ENCODE data around the gene EPB41L4B.

EPB41L4B gene

GRCh38 chr9:109313351-109313750 is 7.5 kb downstream of the EPB41L4B start:
- Mint-ChIP-seq H3K27ac (no peak overlapping the region), H3K4me3 (no peak overlapping the region), H3K9me3 (no peaks in the 10 kb centered on the region), H3K4me1 (peaks cover 7% of the 10 kb centered on the region), H3K27me3 (peaks cover 39% of the 10 kb centered on the region), H3K36me3 (no peaks in the 10 kb centered on the region)

GRCh38 chr9:109312783-109313182 is 8.1 kb downstream of the EPB41L4B start:
- Mint-ChIP-seq H3K27ac (no peak overlapping the region), H3K9me3 (no peaks in the 10 kb centered on the region), H3K27me3 (peaks cover 34% of the 10 kb centered on the region), H3K4me3 (no peak overlapping the region), H3K36me3 (no peaks in the 10 kb centered on the region), H3K4me1 (peaks cover 7% of the 10 kb centered on the region)

DNA sequence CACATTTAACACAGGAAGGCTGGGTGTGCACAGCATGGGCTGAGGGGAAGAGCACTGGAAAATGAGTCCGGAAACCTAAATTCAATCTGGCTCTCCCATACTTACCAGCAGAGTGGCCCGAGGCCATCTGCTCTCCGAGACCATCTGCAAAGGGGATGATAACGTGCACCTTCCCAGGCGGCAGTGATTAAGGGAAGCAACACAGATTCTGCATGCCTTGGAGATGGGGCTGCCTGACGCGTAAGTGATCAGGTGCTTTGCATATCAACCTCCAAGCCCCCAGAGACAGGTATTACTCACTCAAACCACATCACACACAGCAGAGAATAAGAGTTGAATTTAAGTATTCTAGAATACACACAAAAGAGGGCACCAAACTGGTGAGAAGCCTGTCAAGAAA is 9.1 kb downstream of the EPB41L4B start:
- no peak overlapping the region for H3K4me3 Mint-ChIP-seq
- H3K27me3 Mint-ChIP-seq = peaks cover 27% of the 10 kb centered on the region
- H3K9me3 Mint-ChIP-seq = no peaks in the 10 kb centered on the region

GRCh38 chr9:109311286-109311685 is 9.6 kb downstream of the EPB41L4B start:
- H3K27ac Mint-ChIP-seq = no peak overlapping the region
- peaks cover 23% of the 10 kb centered on the region for H3K27me3 Mint-ChIP-seq
- no peaks in the 10 kb centered on the region for H3K9me3 Mint-ChIP-seq
- peaks cover 7% of the 10 kb centered on the region for H3K4me1 Mint-ChIP-seq
- no peaks in the 10 kb centered on the region for H3K36me3 Mint-ChIP-seq
- H3K4me3 Mint-ChIP-seq = no peak overlapping the region

More for the DNA sequence above, 9.1 kb downstream of the EPB41L4B start:
- no peak overlapping the region for H3K27ac Mint-ChIP-seq
- peaks cover 7% of the 10 kb centered on the region for H3K4me1 Mint-ChIP-seq
- no peaks in the 10 kb centered on the region for H3K36me3 Mint-ChIP-seq

DNA sequence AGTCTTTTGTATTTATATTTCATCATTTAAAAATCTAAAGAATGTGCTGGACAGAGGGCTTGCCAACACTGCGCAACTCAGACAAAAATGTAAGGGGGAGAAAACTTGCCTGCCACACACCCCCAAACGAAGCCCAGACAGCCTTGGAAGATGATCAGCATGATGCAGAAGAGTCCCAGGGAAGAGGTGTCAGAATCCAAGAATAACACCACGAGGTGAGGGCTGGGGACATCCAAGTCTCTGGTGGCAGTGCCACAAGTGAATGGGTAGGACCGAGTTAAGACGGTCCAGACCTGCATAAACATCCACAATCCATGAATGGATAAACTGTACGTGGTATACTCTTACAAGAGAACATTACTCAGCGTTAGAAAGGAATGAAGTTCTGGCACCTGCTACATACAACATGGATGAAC is 10.4 kb downstream of the EPB41L4B start:
- Mint-ChIP-seq H3K27ac (no peak overlapping the region), H3K4me3 (no peak overlapping the region), H3K36me3 (no peaks in the 10 kb centered on the region), H3K9me3 (no peaks in the 10 kb centered on the region), H3K4me1 (peaks cover 7% of the 10 kb centered on the region), H3K27me3 (peaks cover 16% of the 10 kb centered on the region)

- Mint-ChIP-seq H3K4me3 (no peak overlapping the region), H3K27ac (no peak overlapping the region), H3K27me3 (peaks cover 14% of the 10 kb centered on the region), H3K36me3 (no peaks in the 10 kb centered on the region), H3K9me3 (no peaks in the 10 kb centered on the region), H3K4me1 (peaks cover 7% of the 10 kb centered on the region)
Observed at GRCh38 chr9:109309282-109309681, 11.6 kb downstream of the EPB41L4B start.

DNA sequence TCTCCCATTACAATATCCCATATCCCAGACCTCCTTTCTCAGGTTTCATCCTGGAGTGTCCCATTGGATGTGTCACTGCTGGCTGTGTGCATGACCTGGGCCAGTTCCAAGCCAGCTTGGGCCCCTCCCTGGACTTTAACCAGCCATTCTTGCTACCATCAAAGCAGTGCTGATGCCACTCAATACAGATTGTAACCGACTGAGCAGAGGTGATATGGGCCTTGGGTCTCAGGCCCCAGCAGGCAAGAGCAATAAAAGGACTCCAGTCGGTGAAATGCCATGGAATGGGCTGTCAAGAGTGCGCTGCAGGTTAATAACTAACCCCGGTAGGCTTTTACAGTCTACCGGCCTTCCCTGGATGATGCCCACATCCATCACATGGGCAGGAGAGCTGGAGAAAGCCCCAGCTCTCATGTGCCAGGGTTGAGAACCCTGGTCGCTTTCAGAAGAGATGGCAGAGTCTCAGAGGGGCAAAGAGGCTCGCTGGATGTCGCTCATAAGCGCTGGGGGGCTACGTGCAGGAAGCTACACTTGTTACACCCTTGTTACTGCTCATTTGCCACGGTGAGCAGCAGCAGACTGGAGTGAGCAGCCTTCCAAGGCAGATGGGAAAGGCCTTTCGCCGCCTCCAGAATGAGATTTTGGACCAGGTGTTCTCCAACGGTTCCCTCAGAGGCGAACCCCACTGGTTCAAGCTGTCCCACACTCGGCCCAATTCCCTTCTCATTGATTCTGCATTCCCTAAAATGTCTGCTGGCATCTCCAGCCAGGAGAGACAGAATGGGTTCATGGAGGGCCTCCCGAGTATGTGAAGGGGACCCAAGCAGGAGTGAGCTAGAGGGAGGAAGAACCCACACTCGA is 13.2 kb downstream of the EPB41L4B start:
- no peak overlapping the region for H3K4me3 Mint-ChIP-seq
- no peak overlapping the region for H3K27ac Mint-ChIP-seq
- peaks cover 7% of the 10 kb centered on the region for H3K4me1 Mint-ChIP-seq
- no peaks in the 10 kb centered on the region for H3K9me3 Mint-ChIP-seq
- no peaks in the 10 kb centered on the region for H3K36me3 Mint-ChIP-seq
- peaks cover 11% of the 10 kb centered on the region for H3K27me3 Mint-ChIP-seq

DNA sequence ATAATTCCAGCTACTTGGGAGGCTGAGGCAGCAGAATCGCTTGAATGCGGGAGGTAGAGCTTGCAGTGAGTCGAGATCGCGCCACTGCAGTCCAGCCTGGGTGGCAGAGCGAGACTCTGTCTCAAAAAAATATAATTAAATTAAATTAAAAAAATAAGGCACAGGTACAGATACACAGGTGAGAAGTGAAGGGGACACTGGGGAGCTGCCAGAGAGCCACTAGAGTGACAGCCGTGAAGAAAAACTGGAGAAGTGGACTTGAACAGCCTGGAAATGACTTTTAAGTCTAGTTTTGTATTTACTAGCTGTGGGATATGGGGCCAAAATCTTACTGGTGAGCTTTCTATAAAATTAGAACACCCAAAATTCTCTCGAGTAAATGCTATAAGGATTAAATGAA is 15.1 kb downstream of the EPB41L4B start:
- Mint-ChIP-seq H3K27ac (no peak overlapping the region), H3K9me3 (no peaks in the 10 kb centered on the region), H3K27me3 (peaks cover 19% of the 10 kb centered on the region), H3K4me1 (no peaks in the 10 kb centered on the region), H3K4me3 (no peak overlapping the region), H3K36me3 (no peaks in the 10 kb centered on the region)

- no peaks in the 10 kb centered on the region for H3K9me3 Mint-ChIP-seq
- H3K36me3 Mint-ChIP-seq = no peaks in the 10 kb centered on the region
- no peak overlapping the region for H3K4me3 Mint-ChIP-seq
- H3K27me3 Mint-ChIP-seq = peaks cover 16% of the 10 kb centered on the region
- H3K27ac Mint-ChIP-seq = no peak overlapping the region
- no peaks in the 10 kb centered on the region for H3K4me1 Mint-ChIP-seq
Observed at GRCh38 chr9:109304347-109304746, 16.5 kb downstream of the EPB41L4B start.

GRCh38 chr9:109303900-109304299 is 17.0 kb downstream of the EPB41L4B start:
- Mint-ChIP-seq H3K4me1 (no peaks in the 10 kb centered on the region), H3K4me3 (no peak overlapping the region), H3K27ac (no peak overlapping the region), H3K9me3 (no peaks in the 10 kb centered on the region), H3K36me3 (no peaks in the 10 kb centered on the region), H3K27me3 (peaks cover 14% of the 10 kb centered on the region)

GRCh38 chr9:109302606-109303005 is 18.3 kb downstream of the EPB41L4B start:
- H3K4me3 Mint-ChIP-seq = no peak overlapping the region
- H3K4me1 Mint-ChIP-seq = no peaks in the 10 kb centered on the region
- peaks cover 14% of the 10 kb centered on the region for H3K27me3 Mint-ChIP-seq
- no peaks in the 10 kb centered on the region for H3K36me3 Mint-ChIP-seq
- no peaks in the 10 kb centered on the region for H3K9me3 Mint-ChIP-seq
- H3K27ac Mint-ChIP-seq = no peak overlapping the region

- Mint-ChIP-seq H3K27me3 (peaks cover 14% of the 10 kb centered on the region), H3K9me3 (no peaks in the 10 kb centered on the region), H3K27ac (no peak overlapping the region), H3K4me1 (peaks cover 1% of the 10 kb centered on the region), H3K36me3 (no peaks in the 10 kb centered on the region), H3K4me3 (no peak overlapping the region)
Observed at GRCh38 chr9:109301012-109301411, 19.8 kb downstream of the EPB41L4B start.

DNA sequence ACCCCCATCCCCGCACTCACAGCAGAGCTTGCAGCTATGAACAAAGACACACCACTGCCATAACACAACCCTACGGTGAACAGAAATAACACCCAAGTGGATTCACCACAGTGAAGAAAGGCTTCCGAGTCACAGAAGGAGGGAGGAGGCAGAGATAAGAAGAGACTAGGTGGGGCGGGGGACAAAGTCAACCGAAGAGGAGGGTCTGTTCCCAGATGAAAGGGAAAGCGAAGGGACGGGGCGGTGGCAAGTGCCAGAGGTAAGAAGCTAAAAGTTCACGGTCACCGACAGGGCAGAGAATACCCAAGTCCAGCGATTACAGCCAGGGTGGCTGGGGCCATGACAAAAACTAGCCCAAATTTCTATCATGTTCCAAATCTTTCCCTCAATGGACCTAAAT is 21.0 kb downstream of the EPB41L4B start:
- H3K9me3 Mint-ChIP-seq = no peaks in the 10 kb centered on the region

DNA sequence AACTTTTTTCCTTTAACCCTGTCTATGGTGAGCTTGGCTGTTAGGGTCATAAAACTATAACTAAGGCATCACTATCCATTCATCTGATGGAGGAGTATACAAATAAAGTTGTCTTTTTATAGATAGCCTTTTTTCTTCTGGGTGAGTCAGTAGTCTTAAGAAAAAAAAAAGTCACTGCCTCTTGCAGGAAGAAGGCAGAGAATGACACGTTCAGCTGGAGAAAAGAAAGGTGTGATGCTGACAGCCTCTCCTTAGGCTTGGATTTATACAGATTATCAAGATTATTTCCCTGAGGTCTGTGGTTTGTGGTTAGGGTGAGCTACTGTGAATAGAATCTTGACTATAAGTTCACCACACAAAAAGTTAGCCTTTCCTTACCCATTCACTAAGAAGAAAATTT is 23.0 kb downstream of the EPB41L4B start:
- Mint-ChIP-seq H3K4me1 (peaks cover 13% of the 10 kb centered on the region), H3K36me3 (no peaks in the 10 kb centered on the region), H3K27me3 (peaks cover 13% of the 10 kb centered on the region), H3K9me3 (no peaks in the 10 kb centered on the region), H3K27ac (no peak overlapping the region), H3K4me3 (no peak overlapping the region)

More for the DNA sequence above, 21.0 kb downstream of the EPB41L4B start:
- no peak overlapping the region for H3K27ac Mint-ChIP-seq
- H3K4me1 Mint-ChIP-seq = peaks cover 13% of the 10 kb centered on the region
- no peaks in the 10 kb centered on the region for H3K36me3 Mint-ChIP-seq
- peaks cover 14% of the 10 kb centered on the region for H3K27me3 Mint-ChIP-seq
- no peak overlapping the region for H3K4me3 Mint-ChIP-seq

DNA sequence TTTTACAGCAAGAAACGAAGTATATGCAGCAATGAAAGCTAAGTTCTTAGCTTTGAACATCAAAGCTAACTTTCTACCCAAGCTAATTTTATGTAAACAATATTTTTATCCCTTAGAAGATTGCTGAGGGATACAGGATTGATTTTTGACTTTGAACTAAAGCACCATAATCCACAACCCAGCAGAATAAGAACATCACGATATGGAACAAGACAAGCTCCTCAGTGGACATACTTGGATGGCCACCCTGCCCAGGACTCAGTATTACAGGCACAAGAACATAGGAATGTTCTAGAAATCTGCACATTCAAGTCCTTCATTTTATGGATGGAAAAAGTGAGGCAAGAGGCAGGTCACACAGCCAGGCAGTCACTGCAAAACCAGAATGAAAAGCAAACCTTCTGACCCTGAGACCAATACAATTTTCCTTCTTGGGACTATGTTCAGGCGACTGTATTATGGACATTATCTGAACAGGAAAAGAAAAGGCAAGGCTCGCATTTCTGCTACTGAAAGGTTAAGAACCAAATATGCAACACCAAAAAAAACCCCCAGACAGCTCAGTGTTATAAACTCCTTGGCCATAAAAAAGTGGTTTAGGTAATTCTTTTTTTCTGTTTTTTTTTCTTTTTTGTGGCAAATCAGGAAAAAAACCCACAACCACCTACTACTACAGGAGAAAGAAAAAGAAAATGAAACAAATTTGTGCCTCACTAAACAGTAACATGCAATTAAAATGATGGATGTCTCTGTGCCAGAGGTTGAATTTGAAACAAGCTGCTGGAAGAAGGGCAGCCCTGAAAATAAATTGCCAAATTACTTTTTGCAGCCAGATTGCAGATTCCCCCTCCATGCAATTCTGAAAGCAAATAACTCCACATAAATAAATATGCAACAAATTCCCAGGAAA is 25.4 kb downstream of the EPB41L4B start:
- Mint-ChIP-seq H3K4me1 (peaks cover 13% of the 10 kb centered on the region), H3K27me3 (peaks cover 2% of the 10 kb centered on the region), H3K36me3 (no peaks in the 10 kb centered on the region), H3K27ac (no peak overlapping the region), H3K9me3 (no peaks in the 10 kb centered on the region), H3K4me3 (no peak overlapping the region)

DNA sequence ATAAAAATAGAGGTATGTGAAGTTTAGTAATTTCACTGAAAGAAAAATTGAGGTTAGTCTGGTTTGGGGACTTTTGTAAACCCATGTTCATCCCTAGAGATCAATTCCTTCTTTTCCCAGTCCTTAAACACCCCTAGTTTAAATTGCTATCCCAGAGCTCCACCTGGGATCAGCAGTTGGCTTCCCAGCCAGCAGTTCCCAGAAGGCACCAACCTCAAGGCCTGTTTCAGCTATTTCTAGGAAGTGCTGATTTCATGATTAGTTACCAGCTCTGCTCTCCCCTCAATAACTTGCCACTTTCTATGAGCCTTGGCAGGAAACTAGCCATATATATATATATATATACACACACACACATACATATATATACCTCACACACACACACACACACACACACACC is 30.5 kb downstream of the EPB41L4B start:
- H3K4me3 Mint-ChIP-seq = no peak overlapping the region
- no peaks in the 10 kb centered on the region for H3K36me3 Mint-ChIP-seq
- H3K27ac Mint-ChIP-seq = no peak overlapping the region
- H3K4me1 Mint-ChIP-seq = peaks cover 5% of the 10 kb centered on the region
- peaks cover 2% of the 10 kb centered on the region for H3K27me3 Mint-ChIP-seq
- H3K9me3 Mint-ChIP-seq = no peaks in the 10 kb centered on the region

All from activated naive CD4-positive, alpha-beta T cell treated with anti-CD3 and anti-CD28 coated beads, Interleukin-2, amount 50 U/mL, for 24 hours (primary cell).